HepG2 (cell line): ENCODE results near the gene RFXAP. TPM values are rescaled to one million over a fixed set of nuclear protein-coding genes. Genes with fewer than 3 reads are reported as not detected.
A peak's percentile ranks its signal among the peaks of the same experiment; 100 is the strongest.

ENCODE experiments used
- ATF7 ChIP-seq, 2 experiments: fragments of 450-650 bp in 1 of 2; sonication (generic) in 1 of 2; formaldehyde crosslinking in 1 of 2; IDR thresholded peaks; 2 replicates each; pipeline versions ENCODE4 v1.4.0 to v1.6.1; 2016 to 2020; ENCODE audit warnings: antibody characterized with exemption in 1 of 2, mild to moderate bottlenecking in 1 of 2, missing genetic modification reagents in 1 of 2
- BRD4 ChIP-seq: sonication (generic); formaldehyde crosslinking; IDR thresholded peaks from 2 replicates; pipeline ENCODE4 v1.4.0; 2020; ENCODE audit warnings: missing genetic modification reagents
- CTCF ChIP-seq: sonication (generic); formaldehyde crosslinking; IDR thresholded peaks from 2 replicates; pipeline ENCODE4 v1.5.0; 2020; ENCODE audit warnings: mild to moderate bottlenecking, missing genetic modification reagents, moderate library complexity
- FOXA3 ChIP-seq: IDR thresholded peaks from 2 replicates; pipeline ENCODE4 v1.6.1; 2016; ENCODE audit warnings: missing genetic modification reagents, missing compliant biosample characterization
- KDM1A ChIP-seq: IDR thresholded peaks from 2 replicates; pipeline ENCODE4 v1.6.1; 2016; ENCODE audit warnings: missing compliant biosample characterization
- NBN ChIP-seq: fragments of 450-650 bp; conservative IDR thresholded peaks from 2 replicates; pipeline ENCODE4 v1.6.1; 2017
- PAWR ChIP-seq: sonication (generic); formaldehyde crosslinking; IDR thresholded peaks from 2 replicates; pipeline ENCODE4 v1.4.0; 2020; ENCODE audit warnings: missing genetic modification reagents, mild to moderate bottlenecking, borderline replicate concordance
- PITX1 ChIP-seq: sonication (generic); formaldehyde crosslinking; IDR thresholded peaks from 2 replicates; pipeline ENCODE4 v1.5.1; 2020; ENCODE audit warnings: mild to moderate bottlenecking, missing genetic modification reagents
- SP140L ChIP-seq: sonication (generic); formaldehyde crosslinking; IDR thresholded peaks from 2 replicates; pipeline ENCODE4 v1.4.0; 2020; ENCODE audit warnings: missing genetic modification reagents, borderline replicate concordance
- SP5 ChIP-seq: IDR thresholded peaks from 2 replicates; pipeline ENCODE4 v1.6.1; 2016; ENCODE audit warnings: low read depth, borderline replicate concordance
- TCF12 ChIP-seq, 2 experiments: fragments of 450-650 bp in 1 of 2; sonication (generic) in 1 of 2; formaldehyde crosslinking in 1 of 2; IDR thresholded peaks; 2 replicates each; pipeline versions ENCODE4 v1.6.1 to v1.8.0; 2017 to 2022; ENCODE audit warnings: antibody characterized with exemption in 1 of 2, mild to moderate bottlenecking in 1 of 2, missing genetic modification reagents in 1 of 2, moderate library complexity in 1 of 2
- ZBTB7A ChIP-seq: sonication (generic); formaldehyde crosslinking; IDR thresholded peaks from 2 replicates; pipeline ENCODE4 v1.8.0; 2022; ENCODE audit warnings: mild to moderate bottlenecking, missing genetic modification reagents
- ZNF577 ChIP-seq: sonication (generic); formaldehyde crosslinking; IDR thresholded peaks from 2 replicates; pipeline ENCODE4 v1.4.0; 2020; ENCODE audit warnings: mild to moderate bottlenecking, low read depth, missing genetic modification reagents, borderline replicate concordance
- ZNF598 ChIP-seq: sonication (generic); formaldehyde crosslinking; IDR thresholded peaks from 2 replicates; pipeline ENCODE4 v1.5.1; 2020; ENCODE audit warnings: mild to moderate bottlenecking, missing genetic modification reagents, borderline replicate concordance
- ZNF704 ChIP-seq: sonication (generic); formaldehyde crosslinking; IDR thresholded peaks from 2 replicates; pipeline ENCODE4 v1.8.1; 2023; ENCODE audit warnings: mild to moderate bottlenecking, inconsistent platforms, moderate library complexity, missing genetic modification reagents, borderline replicate concordance
- ZNF768 ChIP-seq: sonication (generic); formaldehyde crosslinking; IDR thresholded peaks from 2 replicates; pipeline ENCODE4 v1.4.0; 2020; ENCODE audit warnings: missing genetic modification reagents
- ZSCAN21 ChIP-seq: sonication (generic); formaldehyde crosslinking; IDR thresholded peaks from 2 replicates; pipeline ENCODE4 v1.8.0; 2022; ENCODE audit warnings: mild to moderate bottlenecking, missing genetic modification reagents, moderate library complexity, borderline replicate concordance
- polyA plus RNA-seq, 8 experiments: library from polyadenylated mRNA; depleted of rRNA in 3 of 8; stranded (reverse) in 7 of 8; unstranded in 1 of 8; fragments of >200 nt; fragmentation: Illumina TruSeq in 4 of 8; extraction: Trizol in 4 of 8; gene quantifications; 2 replicates each; pipeline versions ENCODE4 v1.2.1 to v1.2.3, GENCODE V29; 2011 to 2016; ENCODE audit warnings: low read depth in 4 of 8, missing spikeins in 1 of 8, mixed read lengths in 1 of 8; ENCODE audit not compliant: insufficient read depth in 1 of 8
- total RNA-seq, 5 experiments: library from RNA; depleted of rRNA; stranded (reverse); fragments of >200 nt; fragmentation: Illumina TruSeq; extraction: Trizol; gene quantifications; 2 replicates each; pipeline ENCODE4 v1.2.3, GENCODE V29; 2016; ENCODE audit warnings: low read depth in 1 of 5
- TF ChIP-seq, protein P1 (sequence below): sonication (generic); formaldehyde crosslinking; IDR thresholded peaks from 2 replicates; pipeline ENCODE4 v1.4.0; 2020; ENCODE audit warnings: missing genetic modification reagents
- TF ChIP-seq, protein P2 (sequence below): IDR thresholded peaks from 2 replicates; pipeline ENCODE4 v1.6.1; 2016; ENCODE audit warnings: low read depth
- TF ChIP-seq, protein P3 (sequence below): sonication (generic); formaldehyde crosslinking; IDR thresholded peaks from 2 replicates; pipeline ENCODE4 v1.5.1; 2020; ENCODE audit warnings: missing genetic modification reagents, mild to moderate bottlenecking, borderline replicate concordance

The RFXAP gene
- total and polyA plus RNA-seq, 2 of the 13 experiments (the other 11 are each of a cell fraction or from before 2014, with no cell fraction given): 1.8 to 7.9 TPM

GRCh38 chr13:36818804-36819738 lies at the start of gene RFXAP (continued):
- TF ChIP-seq FOXA3 (CRISPR knock-in tag) (peak; percentile 18; the same call in 1 of the 2 replicates), KDM1A (no peak), ZSCAN21 (CRISPR knock-in tag) (peak; percentile 82), ATF7 (IDR thresholded peaks at IDR 0.05) (no peak), ATF7 (CRISPR knock-in tag; IDR thresholded peaks at IDR 0.05) (no peak), ZNF768 (CRISPR knock-in tag) (no peak; the same call in 1 of the 2 replicates), ZNF598 (no peak), PITX1 (CRISPR knock-in tag) (no peak), NBN (no peak), TCF12 (IDR thresholded peaks at IDR 0.05) (no peak), TCF12 (CRISPR knock-in tag; IDR thresholded peaks at IDR 0.05) (no peak), CTCF (CRISPR knock-in tag) (peak; percentile 22; the same call in 1 of the 2 replicates), SP5 (0 out of 2 replicates have a peak, but pooled peaks have one; percentile 29), ZBTB7A (CRISPR knock-in tag) (0 out of 2 replicates have a peak, but pooled peaks have one; percentile 49), ZNF577 (CRISPR knock-in tag) (no peak), ZNF704 (CRISPR knock-in tag) (no peak), SP140L (CRISPR knock-in tag) (no peak), BRD4 (no peak), PAWR (no peak)
- TF ChIP-seq, protein P1, sequence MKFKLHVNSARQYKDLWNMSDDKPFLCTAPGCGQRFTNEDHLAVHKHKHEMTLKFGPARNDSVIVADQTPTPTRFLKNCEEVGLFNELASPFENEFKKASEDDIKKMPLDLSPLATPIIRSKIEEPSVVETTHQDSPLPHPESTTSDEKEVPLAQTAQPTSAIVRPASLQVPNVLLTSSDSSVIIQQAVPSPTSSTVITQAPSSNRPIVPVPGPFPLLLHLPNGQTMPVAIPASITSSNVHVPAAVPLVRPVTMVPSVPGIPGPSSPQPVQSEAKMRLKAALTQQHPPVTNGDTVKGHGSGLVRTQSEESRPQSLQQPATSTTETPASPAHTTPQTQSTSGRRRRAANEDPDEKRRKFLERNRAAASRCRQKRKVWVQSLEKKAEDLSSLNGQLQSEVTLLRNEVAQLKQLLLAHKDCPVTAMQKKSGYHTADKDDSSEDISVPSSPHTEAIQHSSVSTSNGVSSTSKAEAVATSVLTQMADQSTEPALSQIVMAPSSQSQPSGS (CRISPR knock-in tag): no peak
- TF ChIP-seq, protein P2, sequence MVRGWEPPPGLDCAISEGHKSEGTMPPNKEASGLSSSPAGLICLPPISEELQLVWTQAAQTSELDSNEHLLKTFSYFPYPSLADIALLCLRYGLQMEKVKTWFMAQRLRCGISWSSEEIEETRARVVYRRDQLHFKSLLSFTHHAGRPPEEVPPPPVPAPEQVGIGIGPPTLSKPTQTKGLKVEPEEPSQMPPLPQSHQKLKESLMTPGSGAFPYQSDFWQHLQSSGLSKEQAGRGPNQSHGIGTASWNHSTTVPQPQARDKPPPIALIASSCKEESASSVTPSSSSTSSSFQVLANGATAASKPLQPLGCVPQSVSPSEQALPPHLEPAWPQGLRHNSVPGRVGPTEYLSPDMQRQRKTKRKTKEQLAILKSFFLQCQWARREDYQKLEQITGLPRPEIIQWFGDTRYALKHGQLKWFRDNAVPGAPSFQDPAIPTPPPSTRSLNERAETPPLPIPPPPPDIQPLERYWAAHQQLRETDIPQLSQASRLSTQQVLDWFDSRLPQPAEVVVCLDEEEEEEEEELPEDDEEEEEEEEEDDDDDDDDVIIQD (CRISPR knock-in tag): no peak
- TF ChIP-seq, protein P3, sequence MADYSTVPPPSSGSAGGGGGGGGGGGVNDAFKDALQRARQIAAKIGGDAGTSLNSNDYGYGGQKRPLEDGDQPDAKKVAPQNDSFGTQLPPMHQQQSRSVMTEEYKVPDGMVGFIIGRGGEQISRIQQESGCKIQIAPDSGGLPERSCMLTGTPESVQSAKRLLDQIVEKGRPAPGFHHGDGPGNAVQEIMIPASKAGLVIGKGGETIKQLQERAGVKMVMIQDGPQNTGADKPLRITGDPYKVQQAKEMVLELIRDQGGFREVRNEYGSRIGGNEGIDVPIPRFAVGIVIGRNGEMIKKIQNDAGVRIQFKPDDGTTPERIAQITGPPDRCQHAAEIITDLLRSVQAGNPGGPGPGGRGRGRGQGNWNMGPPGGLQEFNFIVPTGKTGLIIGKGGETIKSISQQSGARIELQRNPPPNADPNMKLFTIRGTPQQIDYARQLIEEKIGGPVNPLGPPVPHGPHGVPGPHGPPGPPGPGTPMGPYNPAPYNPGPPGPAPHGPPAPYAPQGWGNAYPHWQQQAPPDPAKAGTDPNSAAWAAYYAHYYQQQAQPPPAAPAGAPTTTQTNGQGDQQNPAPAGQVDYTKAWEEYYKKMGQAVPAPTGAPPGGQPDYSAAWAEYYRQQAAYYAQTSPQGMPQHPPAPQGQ (CRISPR knock-in tag): no peak
